Activated CD8-positive, alpha-beta memory T cell treated with anti-CD3 and anti-CD28 coated beads for 48 hours (primary cell): Measurements from ENCODE around the gene OR56A3.
"Not testable (repeated sequence)": the region's sequence is repeated elsewhere in the genome, so short reads cannot be mapped to it uniquely, and the experiment has no call there.

ENCODE experiments used
- DNase-seq, 3 experiments: peaks; one replicate each; pipeline ENCODE4 v3.0.0-alpha.2; 2020; ENCODE audit warnings: low read depth in 2 of 3, low spot score in 2 of 3

The OR56A3 gene

GRCh38 chr11:5941951-5942350, at the start of gene OR56A3:
Gene OR56A3 (plus strand): TSS chr11:5942251. CDS start chr11:5947347, 5,096 bp downstream.
- DNase-seq = no peak

GRCh38 chr11:5892908-5893307, 49.1 kb upstream of the OR56A3 start, which contains the start of gene OR52E5:
Gene OR52E5 (plus strand): TSS chr11:5893208. CDS start chr11:5900777, 7,569 bp downstream.
- no peak for DNase-seq

GRCh38 chr11:5899534-5899933, 42.5 kb upstream of the OR56A3 start:
- no peak for DNase-seq

- no peak for DNase-seq
Observed at GRCh38 chr11:5910540-5910939, 31.5 kb upstream of the OR56A3 start.

- DNase-seq = no peak
Observed at GRCh38 chr11:5922749-5923426, 19.2 kb upstream of the OR56A3 start.

GRCh38 chr11:5923427-5923776, 18.6 kb upstream of the OR56A3 start:
- no peak for DNase-seq

- no peak for DNase-seq
Observed at GRCh38 chr11:5923794-5924193, 18.3 kb upstream of the OR56A3 start.

- DNase-seq = no peak
Observed at GRCh38 chr11:5928271-5928670, 13.8 kb upstream of the OR56A3 start.

- DNase-seq = no peak
Observed at GRCh38 chr11:5928811-5929210, 13.2 kb upstream of the OR56A3 start.

GRCh38 chr11:5929571-5930368, 12.3 kb upstream of the OR56A3 start:
- DNase-seq = no peak

GRCh38 chr11:5930614-5931013, 11.4 kb upstream of the OR56A3 start:
- no peak for DNase-seq

GRCh38 chr11:5931061-5931460, 11.0 kb upstream of the OR56A3 start:
- DNase-seq = no peak

- no peak for DNase-seq
Observed at GRCh38 chr11:5932671-5933070, 9.4 kb upstream of the OR56A3 start.

- no peak for DNase-seq
Observed at GRCh38 chr11:5933116-5933515, 8.9 kb upstream of the OR56A3 start.

- DNase-seq = no peak
Observed at GRCh38 chr11:5937868-5938602, 4.0 kb upstream of the OR56A3 start.

GRCh38 chr11:5938603-5938965, 3.5 kb upstream of the OR56A3 start:
- DNase-seq = no peak

- no peak for DNase-seq
Observed at GRCh38 chr11:5940748-5941147, 1.3 kb upstream of the OR56A3 start.

GRCh38 chr11:5955586-5955985, 13.5 kb downstream of the OR56A3 start:
- DNase-seq = no peak

GRCh38 chr11:5960704-5961320, 18.8 kb downstream of the OR56A3 start:
- DNase-seq = not testable (repeated sequence)

GRCh38 chr11:5966958-5967357, 24.9 kb downstream of the OR56A3 start:
- DNase-seq = no peak

- no peak for DNase-seq
Observed at GRCh38 chr11:5967708-5968107, 25.7 kb downstream of the OR56A3 start.

- DNase-seq = no peak
Observed at GRCh38 chr11:5968394-5968793, 26.3 kb downstream of the OR56A3 start, which contains the start of gene OR56A5. Gene OR56A5 (minus strand): TSS chr11:5968494. CDS start chr11:5968494, 0 bp downstream.
